ENCODE measurements around the gene SEC16A.

Gene SEC16A

GRCh38 chr9:136483589-136484152 is 831 bp upstream of the SEC16A start:
- TF ChIP-seq CTCF (IDR thresholded peaks at IDR 0.05; ENCODE audit: poor library complexity, severe bottlenecking), result no peak
- ATAC-seq (ENCODE audit: low read depth), result peak; percentile 52
- peak overlapping the region; percentile 82 for H3K27ac ChIP-seq (ENCODE audit: poor library complexity, severe bottlenecking)
- DNase-seq (ENCODE audit: low spot score), result peak; percentile 90
- H3K36me3 ChIP-seq (ENCODE audit: low read depth), result peaks cover 19% of the 10 kb centered on the region
- H3K9me3 ChIP-seq (ENCODE audit: severe bottlenecking), result no peaks in the 10 kb centered on the region
- peak overlapping the region; percentile 47 for H3K4me3 ChIP-seq (ENCODE audit: severe bottlenecking)
- H3K27me3 ChIP-seq (ENCODE audit: insufficient read depth, poor library complexity, severe bottlenecking), result no peaks in the 10 kb centered on the region
- peaks cover 10% of the 10 kb centered on the region for H3K4me1 ChIP-seq (ENCODE audit: insufficient read depth, poor library complexity, severe bottlenecking)

GRCh38 chr9:136482046-136482792 is 621 bp downstream of the SEC16A start:
- Histone ChIP-seq H3K27ac (ENCODE audit: poor library complexity, severe bottlenecking) (peak overlapping the region; percentile 82), H3K27me3 (ENCODE audit: insufficient read depth, poor library complexity, severe bottlenecking) (no peaks in the 10 kb centered on the region), H3K4me1 (ENCODE audit: insufficient read depth, poor library complexity, severe bottlenecking) (peaks cover 10% of the 10 kb centered on the region), H3K4me3 (ENCODE audit: severe bottlenecking) (peak overlapping the region; percentile 71), H3K36me3 (ENCODE audit: low read depth) (peaks cover 32% of the 10 kb centered on the region), H3K9me3 (ENCODE audit: severe bottlenecking) (no peaks in the 10 kb centered on the region)
- no peak for ATAC-seq (ENCODE audit: low read depth)
- no peak for DNase-seq (ENCODE audit: low spot score)
- no peak for TF ChIP-seq CTCF (IDR thresholded peaks at IDR 0.05; ENCODE audit: poor library complexity, severe bottlenecking)

- TF ChIP-seq CTCF (IDR thresholded peaks at IDR 0.05; ENCODE audit: poor library complexity, severe bottlenecking), result no peak
- ATAC-seq (ENCODE audit: low read depth), result no peak
- H3K4me3 ChIP-seq (ENCODE audit: severe bottlenecking), result peak overlapping the region; percentile 71
- H3K36me3 ChIP-seq (ENCODE audit: low read depth), result peaks cover 39% of the 10 kb centered on the region
- DNase-seq (ENCODE audit: low spot score), result no peak
- H3K4me1 ChIP-seq (ENCODE audit: insufficient read depth, poor library complexity, severe bottlenecking), result peaks cover 10% of the 10 kb centered on the region
- peak overlapping the region; percentile 82 for H3K27ac ChIP-seq (ENCODE audit: poor library complexity, severe bottlenecking)
- no peaks in the 10 kb centered on the region for H3K27me3 ChIP-seq (ENCODE audit: insufficient read depth, poor library complexity, severe bottlenecking)
- H3K9me3 ChIP-seq (ENCODE audit: severe bottlenecking), result no peaks in the 10 kb centered on the region
Measured at GRCh38 chr9:136481558-136481957, 1.3 kb downstream of the SEC16A start.

- Histone ChIP-seq H3K27ac (ENCODE audit: poor library complexity, severe bottlenecking) (no peak overlapping the region), H3K9me3 (ENCODE audit: severe bottlenecking) (no peaks in the 10 kb centered on the region), H3K36me3 (ENCODE audit: low read depth) (peaks cover 89% of the 10 kb centered on the region), H3K27me3 (ENCODE audit: insufficient read depth, poor library complexity, severe bottlenecking) (no peaks in the 10 kb centered on the region), H3K4me1 (ENCODE audit: insufficient read depth, poor library complexity, severe bottlenecking) (peaks cover 4% of the 10 kb centered on the region), H3K4me3 (ENCODE audit: severe bottlenecking) (no peak overlapping the region)
- no peak for ATAC-seq (ENCODE audit: low read depth)
- no peak for DNase-seq (ENCODE audit: low spot score)
- TF ChIP-seq CTCF (IDR thresholded peaks at IDR 0.05; ENCODE audit: poor library complexity, severe bottlenecking), result no peak
Measured at GRCh38 chr9:136476369-136477150, 6.3 kb downstream of the SEC16A start.

Measured in RWPE2 (cell line).